ENCODE data around the gene NSUN3.
A peak's percentile ranks its signal among the peaks of the same experiment; 100 is the strongest.

Gene NSUN3

GRCh38 chr3:94046533-94046932, 16.3 kb upstream of the NSUN3 start:
- Histone ChIP-seq H3K9me3 (ENCODE audit: insufficient read depth, low read length, severe bottlenecking) (no peaks in the 10 kb centered on the region), H3K36me3 (ENCODE audit: insufficient read depth, low read length) (peaks cover 11% of the 10 kb centered on the region), H3K4me3 (ENCODE audit: low read depth in 1 of 2, low read length in 2 of 2) (no peak overlapping the region), H3K79me2 (ENCODE audit: insufficient read depth, low read length) (no peaks in the 10 kb centered on the region), H3K27me3 (ENCODE audit: insufficient read depth, low read length, poor library complexity) (no peaks in the 10 kb centered on the region), H3K4me1 (ENCODE audit: insufficient read depth, low read length) (no peaks in the 10 kb centered on the region), H4K20me1 (ENCODE audit: insufficient read depth, low read length) (no peaks in the 10 kb centered on the region), H3K27ac (ENCODE audit: low read length) (no peak overlapping the region), H3K4me2 (ENCODE audit: insufficient read depth, low read length) (no peak overlapping the region), H2AFZ (ENCODE audit: low read depth, low read length) (no peak overlapping the region), H3K9ac (ENCODE audit: low read depth, low read length) (no peak overlapping the region)
- TF ChIP-seq CTCF (IDR thresholded peaks at IDR 0.05; ENCODE audit: borderline replicate concordance, extremely low read depth, low read length, poor library complexity, severe bottlenecking) = no peak
- no peak for TF ChIP-seq EZH2 (IDR thresholded peaks at IDR 0.05; ENCODE audit: borderline replicate concordance, low read depth, low read length, severe bottlenecking)
- DNase-seq = no peak
- ATAC-seq (ENCODE audit: insufficient read depth, low read depth) = no peak

GRCh38 chr3:94049267-94049666, 13.6 kb upstream of the NSUN3 start:
- Histone ChIP-seq H3K27me3 (ENCODE audit: insufficient read depth, low read length, poor library complexity) (no peaks in the 10 kb centered on the region), H3K4me1 (ENCODE audit: insufficient read depth, low read length) (no peaks in the 10 kb centered on the region), H3K4me2 (ENCODE audit: insufficient read depth, low read length) (no peak overlapping the region), H3K27ac (ENCODE audit: low read length) (no peak overlapping the region), H3K9me3 (ENCODE audit: insufficient read depth, low read length, severe bottlenecking) (no peaks in the 10 kb centered on the region), H3K36me3 (ENCODE audit: insufficient read depth, low read length) (peaks cover 8% of the 10 kb centered on the region), H3K9ac (ENCODE audit: low read depth, low read length) (no peak overlapping the region), H3K79me2 (ENCODE audit: insufficient read depth, low read length) (no peaks in the 10 kb centered on the region), H3K4me3 (ENCODE audit: low read depth in 1 of 2, low read length in 2 of 2) (no peak overlapping the region), H2AFZ (ENCODE audit: low read depth, low read length) (no peak overlapping the region), H4K20me1 (ENCODE audit: insufficient read depth, low read length) (no peaks in the 10 kb centered on the region)
- no peak for ATAC-seq (ENCODE audit: insufficient read depth, low read depth)
- DNase-seq = no peak
- no peak for TF ChIP-seq CTCF (IDR thresholded peaks at IDR 0.05; ENCODE audit: borderline replicate concordance, extremely low read depth, low read length, poor library complexity, severe bottlenecking)

- Histone ChIP-seq H3K4me3 (ENCODE audit: low read depth in 1 of 2, low read length in 2 of 2) (no peak overlapping the region), H3K79me2 (ENCODE audit: insufficient read depth, low read length) (no peaks in the 10 kb centered on the region), H3K4me2 (ENCODE audit: insufficient read depth, low read length) (no peak overlapping the region), H3K9me3 (ENCODE audit: insufficient read depth, low read length, severe bottlenecking) (no peaks in the 10 kb centered on the region), H2AFZ (ENCODE audit: low read depth, low read length) (no peak overlapping the region), H4K20me1 (ENCODE audit: insufficient read depth, low read length) (no peaks in the 10 kb centered on the region), H3K27me3 (ENCODE audit: insufficient read depth, low read length, poor library complexity) (no peaks in the 10 kb centered on the region), H3K27ac (ENCODE audit: low read length) (no peak overlapping the region), H3K36me3 (ENCODE audit: insufficient read depth, low read length) (peaks cover 4% of the 10 kb centered on the region; the same call in 1 of the 2 replicates), H3K9ac (ENCODE audit: low read depth, low read length) (no peak overlapping the region), H3K4me1 (ENCODE audit: insufficient read depth, low read length) (no peaks in the 10 kb centered on the region)
- ATAC-seq (ENCODE audit: insufficient read depth, low read depth) = no peak
- no peak for DNase-seq
- TF ChIP-seq CTCF (IDR thresholded peaks at IDR 0.05; ENCODE audit: borderline replicate concordance, extremely low read depth, low read length, poor library complexity, severe bottlenecking) = no peak
- no peak for TF ChIP-seq EZH2 (IDR thresholded peaks at IDR 0.05; ENCODE audit: borderline replicate concordance, low read depth, low read length, severe bottlenecking)
These were observed 12.3 kb upstream of the NSUN3 start for GRCh38 chr3:94050546-94050945.

- Histone ChIP-seq H3K9ac (ENCODE audit: low read depth, low read length) (peak overlapping the region; percentile 23; the same call in 1 of the 2 replicates), H3K4me1 (ENCODE audit: insufficient read depth, low read length) (peaks cover 40% of the 10 kb centered on the region), H2AFZ (ENCODE audit: low read depth, low read length) (no peak overlapping the region), H4K20me1 (ENCODE audit: insufficient read depth, low read length) (no peaks in the 10 kb centered on the region), H3K27me3 (ENCODE audit: insufficient read depth, low read length, poor library complexity) (no peaks in the 10 kb centered on the region), H3K79me2 (ENCODE audit: insufficient read depth, low read length) (peaks cover 49% of the 10 kb centered on the region), H3K9me3 (ENCODE audit: insufficient read depth, low read length, severe bottlenecking) (no peaks in the 10 kb centered on the region), H3K4me3 (ENCODE audit: low read depth in 1 of 2, low read length in 2 of 2) (peak overlapping the region in 1 of 2 experiments; percentile 21; a peak in 1 of 4 replicates), H3K4me2 (ENCODE audit: insufficient read depth, low read length) (peak overlapping the region; percentile 55; the same call in 1 of the 2 replicates), H3K36me3 (ENCODE audit: insufficient read depth, low read length) (peaks cover 18% of the 10 kb centered on the region), H3K27ac (ENCODE audit: low read length) (no peak overlapping the region)
- TF ChIP-seq CTCF (IDR thresholded peaks at IDR 0.05; ENCODE audit: borderline replicate concordance, extremely low read depth, low read length, poor library complexity, severe bottlenecking) (no peak), EZH2 (IDR thresholded peaks at IDR 0.05; ENCODE audit: borderline replicate concordance, low read depth, low read length, severe bottlenecking) (no peak)
- ATAC-seq (ENCODE audit: insufficient read depth, low read depth) (no peak), DNase-seq (no peak)
These were observed 1.6 kb upstream of the NSUN3 start for GRCh38 chr3:94061297-94061696.

All from DND-41 (cell line).